GM12892 (cell line): ENCODE results near the gene PDE3B.

Source experiments
- POLR2A ChIP-seq: IDR thresholded peaks from 2 replicates; pipeline ENCODE4 v1.6.1; 2011; ENCODE audit warnings: low read depth, low read length, control low read depth
- POLR2AphosphoS5 ChIP-seq: IDR thresholded peaks from 2 replicates; pipeline ENCODE4 v1.6.1; 2011; ENCODE audit warnings: low read depth, low read length, control low read depth

- TF ChIP-seq POLR2A (no peak), POLR2AphosphoS5 (no peak)
Measured at GRCh38 chr11:14855890-14856289, 212.3 kb downstream of the PDE3B start.
